SH-SY5Y (cell line): ENCODE measurements around the gene PMIS2.

Experiments
- GATA2 ChIP-seq: IDR thresholded peaks from 2 replicates; pipeline ENCODE4 v1.6.1; 2011; ENCODE audit warnings: mild to moderate bottlenecking, low read depth, low read length
- GATA3 ChIP-seq: IDR thresholded peaks from 2 replicates; pipeline ENCODE4 v1.6.1; 2011; ENCODE audit warnings: low read depth, mild to moderate bottlenecking, low read length, moderate library complexity

- TF ChIP-seq GATA2 (no peak), GATA3 (no peak)
Observed at GRCh38 chr19:35608251-35608650, 22.3 kb downstream of the PMIS2 start.
